Testis (tissue), 2 donors: ENCODE data around the gene CD69.

Source experiments
- POLR2A ChIP-seq: fragments of 450-650 bp; IDR thresholded peaks from one replicate; pipeline ENCODE4 v1.6.1; 2017; ENCODE audit warnings: antibody characterized with exemption, mild to moderate bottlenecking, moderate library complexity
- TF ChIP-seq, protein P1 (sequence below), 3 experiments: fragments of 450-650 bp in 2 of 3; fragments of 200-600 bp in 1 of 3; sonication (generic) in 1 of 3; IDR thresholded peaks; one replicate each; pipeline ENCODE4 v1.5.1; 2016 to 2019; ENCODE audit warnings: antibody characterized with exemption in 3 of 3, mild to moderate bottlenecking in 2 of 3, moderate library complexity in 1 of 3

- TF ChIP-seq, protein P1, sequence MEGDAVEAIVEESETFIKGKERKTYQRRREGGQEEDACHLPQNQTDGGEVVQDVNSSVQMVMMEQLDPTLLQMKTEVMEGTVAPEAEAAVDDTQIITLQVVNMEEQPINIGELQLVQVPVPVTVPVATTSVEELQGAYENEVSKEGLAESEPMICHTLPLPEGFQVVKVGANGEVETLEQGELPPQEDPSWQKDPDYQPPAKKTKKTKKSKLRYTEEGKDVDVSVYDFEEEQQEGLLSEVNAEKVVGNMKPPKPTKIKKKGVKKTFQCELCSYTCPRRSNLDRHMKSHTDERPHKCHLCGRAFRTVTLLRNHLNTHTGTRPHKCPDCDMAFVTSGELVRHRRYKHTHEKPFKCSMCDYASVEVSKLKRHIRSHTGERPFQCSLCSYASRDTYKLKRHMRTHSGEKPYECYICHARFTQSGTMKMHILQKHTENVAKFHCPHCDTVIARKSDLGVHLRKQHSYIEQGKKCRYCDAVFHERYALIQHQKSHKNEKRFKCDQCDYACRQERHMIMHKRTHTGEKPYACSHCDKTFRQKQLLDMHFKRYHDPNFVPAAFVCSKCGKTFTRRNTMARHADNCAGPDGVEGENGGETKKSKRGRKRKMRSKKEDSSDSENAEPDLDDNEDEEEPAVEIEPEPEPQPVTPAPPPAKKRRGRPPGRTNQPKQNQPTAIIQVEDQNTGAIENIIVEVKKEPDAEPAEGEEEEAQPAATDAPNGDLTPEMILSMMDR (IDR thresholded peaks at IDR 0.05): no peak
- no peak for TF ChIP-seq POLR2A
Measured at GRCh38 chr12:9735601-9736000, 25.1 kb downstream of the CD69 start.
